ENCODE data around the gene RASGRF2.
A peak's percentile ranks its signal among the peaks of the same experiment; 100 is the strongest.

RASGRF2 gene

DNA sequence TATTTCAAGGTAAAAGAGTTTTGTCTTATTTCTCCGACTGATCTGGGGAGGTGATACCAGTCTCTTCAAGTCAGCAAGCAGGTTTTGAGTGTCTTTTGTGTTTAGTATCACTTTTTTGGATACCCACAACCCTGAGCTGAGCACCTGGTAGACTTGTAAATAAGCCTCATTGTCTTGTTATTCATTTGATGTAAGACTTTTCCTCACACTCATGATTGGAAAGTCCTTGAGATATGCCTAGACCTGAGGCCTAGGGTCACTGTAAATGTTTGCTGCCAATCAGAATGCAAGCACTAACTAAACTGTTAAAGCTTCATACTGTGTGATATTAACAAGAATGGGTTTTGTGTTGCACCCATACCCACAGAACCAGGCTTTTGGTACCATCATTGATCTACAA, 172.2 kb downstream of the RASGRF2 start:
- DNase-seq (ENCODE audit: low read depth in 2 of 2, low spot score in 1 of 2): no peak

DNA sequence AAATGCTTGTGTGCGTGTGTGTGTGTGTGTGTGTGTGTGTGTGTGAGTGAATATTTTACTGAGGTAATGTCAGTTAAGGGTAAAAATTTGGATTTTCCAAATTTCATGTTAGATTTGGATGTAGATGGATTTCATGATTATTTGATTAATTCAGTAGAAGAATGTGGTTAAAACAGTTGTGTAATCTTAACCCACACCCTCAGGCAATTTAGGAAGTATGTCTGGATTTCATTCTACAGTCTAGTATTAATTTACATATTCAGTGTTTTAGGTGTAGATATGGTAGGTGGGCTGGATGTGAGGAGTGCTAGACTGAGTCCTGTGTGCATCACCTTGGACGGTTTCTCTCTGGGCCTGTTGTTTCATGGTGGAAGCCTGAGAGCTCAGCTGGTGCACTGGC, 173.9 kb downstream of the RASGRF2 start:
- DNase-seq (ENCODE audit: low read depth in 2 of 2, low spot score in 1 of 2): no peak

DNA sequence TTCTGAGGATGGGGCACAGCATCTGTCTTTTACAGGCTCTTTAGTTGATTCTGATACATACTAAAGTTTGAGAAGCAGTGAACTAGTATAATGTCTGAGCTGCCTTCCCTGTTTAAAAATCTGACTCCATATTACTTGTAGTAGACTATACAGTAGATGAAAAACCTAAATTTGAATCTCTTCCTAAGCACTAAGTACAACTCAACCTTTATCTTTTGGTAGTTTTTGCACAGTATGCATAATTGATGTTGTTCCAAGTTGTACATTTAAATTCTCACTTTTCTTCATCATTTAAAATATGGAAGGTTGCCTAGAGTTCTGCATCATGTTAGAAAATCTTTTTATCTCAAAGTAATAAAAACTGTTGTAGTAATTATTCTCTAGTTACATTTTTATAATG, 174.4 kb downstream of the RASGRF2 start:
- no peak for DNase-seq (ENCODE audit: low read depth in 2 of 2, low spot score in 1 of 2)

DNA sequence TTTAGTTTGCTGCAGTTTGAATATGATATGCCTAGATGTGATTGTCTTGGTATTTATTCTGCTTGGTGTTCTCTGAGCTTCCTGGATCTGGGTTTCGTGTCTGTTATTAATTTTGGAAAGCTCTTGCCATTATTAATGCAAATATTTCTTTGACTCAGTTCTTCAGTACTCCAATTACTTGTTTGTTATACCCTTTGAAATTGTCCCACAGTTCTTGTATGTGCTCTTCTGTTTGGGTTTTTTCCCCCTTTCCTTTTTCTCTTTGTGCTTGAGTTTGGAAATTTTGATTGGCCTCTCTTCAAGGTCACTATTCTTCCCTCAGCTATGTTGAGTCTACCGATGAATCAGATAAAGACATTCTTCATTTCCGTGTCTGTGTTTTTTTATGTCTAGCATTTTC, 176.4 kb downstream of the RASGRF2 start:
- no peak for DNase-seq (ENCODE audit: low read depth in 2 of 2, low spot score in 1 of 2)

DNA sequence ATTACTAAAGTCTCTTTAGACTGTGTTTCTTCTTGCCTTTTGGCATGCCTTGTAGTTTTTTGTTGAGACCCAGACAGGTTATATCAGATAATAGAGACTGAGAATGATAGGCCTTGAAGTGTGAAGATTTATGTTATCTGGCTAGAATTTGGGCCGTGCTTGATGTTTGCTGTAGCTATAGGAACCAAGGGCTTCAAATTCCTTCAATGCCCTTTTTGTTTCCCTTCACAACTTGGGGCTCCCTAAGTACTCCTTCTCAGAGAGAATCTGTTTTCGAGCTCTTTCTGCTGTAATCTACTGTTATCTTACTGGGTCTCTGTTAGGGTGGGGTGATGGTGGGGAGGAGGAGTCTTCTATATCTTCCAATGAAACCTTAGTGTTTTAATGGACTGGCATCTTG, 177.7 kb downstream of the RASGRF2 start:
- no peak for DNase-seq (ENCODE audit: low read depth in 2 of 2, low spot score in 1 of 2)

DNA sequence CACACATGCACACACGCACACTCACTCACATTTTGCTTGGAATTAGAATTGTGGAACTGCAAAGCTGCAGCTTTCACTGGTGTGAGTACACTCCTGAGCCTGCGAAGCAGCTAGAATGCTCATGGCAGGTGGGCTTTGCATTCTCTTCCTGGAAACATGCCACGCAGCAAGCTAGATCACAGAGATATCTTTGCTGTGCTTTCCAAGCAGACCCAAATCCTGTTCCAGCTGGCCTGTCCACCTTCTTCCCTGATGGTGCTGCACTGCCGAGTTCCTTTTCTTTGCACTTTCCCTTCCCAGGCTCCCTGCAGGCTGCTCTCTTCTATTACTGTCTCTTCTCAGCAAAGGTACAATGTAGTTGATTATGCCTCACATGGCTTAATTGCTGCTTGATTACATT, 180.3 kb downstream of the RASGRF2 start:
- no peak for DNase-seq (ENCODE audit: low read depth in 2 of 2, low spot score in 1 of 2)

DNA sequence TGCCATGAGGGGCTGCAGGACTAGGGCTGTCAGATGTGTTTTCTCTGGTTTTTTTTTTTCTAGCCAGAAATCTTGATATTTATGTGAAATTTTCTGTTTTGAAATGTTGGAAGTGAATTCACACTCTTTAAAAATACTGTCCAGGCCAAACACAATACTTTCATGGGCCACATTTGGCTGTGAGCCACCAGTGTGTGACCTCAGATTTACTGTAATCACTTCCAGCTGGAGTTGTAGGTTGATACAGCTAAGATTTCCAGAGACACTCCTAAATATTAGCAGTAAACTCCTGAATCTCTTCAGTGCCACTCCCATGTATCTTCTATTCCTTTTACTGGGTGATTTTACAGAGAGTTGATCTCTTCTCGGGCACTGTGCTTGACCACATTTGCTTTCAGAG, 180.8 kb downstream of the RASGRF2 start:
- DNase-seq (ENCODE audit: low read depth in 2 of 2, low spot score in 1 of 2): no peak

DNA sequence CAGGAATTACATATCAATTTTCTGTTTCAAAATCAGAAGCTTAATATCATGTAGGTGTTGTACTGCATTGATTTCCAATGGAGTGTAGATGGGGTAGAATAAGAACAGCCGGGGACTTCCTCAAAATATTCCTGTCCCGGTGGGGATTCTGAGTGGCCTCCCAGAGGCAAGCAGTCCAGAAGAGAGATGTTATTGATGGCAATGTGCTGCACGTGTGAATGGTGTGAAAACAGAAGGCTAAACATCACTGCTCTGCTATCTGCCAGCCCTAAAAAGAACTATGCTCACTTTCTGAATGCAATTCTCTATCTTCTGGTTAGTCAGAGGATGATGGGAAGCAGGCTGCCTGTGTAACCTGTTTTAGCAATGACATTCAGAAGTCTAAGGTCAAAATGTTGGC, 181.9 kb downstream of the RASGRF2 start:
- no peak for DNase-seq (ENCODE audit: low read depth in 2 of 2, low spot score in 1 of 2)

DNA sequence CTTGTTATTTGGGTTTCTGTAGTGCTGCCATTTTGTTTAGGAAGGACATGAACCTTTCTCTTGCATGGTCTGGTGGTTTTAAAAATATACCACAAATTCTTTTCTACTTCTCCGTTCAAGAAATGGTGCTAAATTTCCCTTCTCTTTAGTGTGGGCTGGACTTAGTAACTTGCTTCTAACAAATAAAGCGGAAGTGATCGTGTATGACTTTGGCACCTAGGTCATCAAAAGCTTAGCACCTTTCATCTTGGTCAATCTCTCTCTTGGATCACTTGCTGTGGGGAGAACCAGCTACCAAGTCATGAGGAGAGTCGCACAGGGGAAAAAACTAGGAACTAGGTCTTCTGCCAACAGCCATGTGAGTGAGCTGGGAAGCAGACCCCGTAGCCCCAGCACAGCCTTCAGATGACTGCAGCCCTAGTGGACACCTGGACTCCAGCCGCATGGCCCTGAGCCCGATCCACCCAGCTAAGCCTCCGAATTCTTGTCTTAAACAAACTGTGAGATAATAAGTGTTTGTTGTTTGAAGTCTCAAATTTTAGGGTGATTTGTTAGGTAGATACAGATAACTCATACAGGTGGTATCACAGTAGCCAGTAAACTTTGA, 185.3 kb downstream of the RASGRF2 start:
- DNase-seq (ENCODE audit: low read depth in 2 of 2, low spot score in 1 of 2): no peak

DNA sequence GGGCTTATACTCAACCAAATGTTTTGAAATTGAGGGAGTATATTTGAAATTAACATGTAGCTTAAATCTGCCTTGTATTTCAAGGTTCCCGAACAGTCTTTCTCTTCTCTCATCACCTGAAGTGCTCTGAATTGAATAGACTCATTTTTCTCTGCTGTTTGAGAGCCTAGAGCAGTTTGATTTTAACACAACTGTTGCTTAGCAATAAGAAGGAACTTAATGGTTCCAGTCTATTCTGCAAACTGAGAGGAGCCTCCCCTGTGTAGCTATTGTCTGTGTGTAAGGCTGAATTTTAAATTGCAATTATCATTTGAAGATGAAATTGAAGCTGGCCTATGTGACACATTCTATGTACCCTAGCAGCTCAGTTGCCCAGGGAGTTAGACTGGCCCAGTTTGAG, 185.9 kb downstream of the RASGRF2 start:
- DNase-seq (ENCODE audit: low read depth in 2 of 2, low spot score in 1 of 2): no peak

DNA sequence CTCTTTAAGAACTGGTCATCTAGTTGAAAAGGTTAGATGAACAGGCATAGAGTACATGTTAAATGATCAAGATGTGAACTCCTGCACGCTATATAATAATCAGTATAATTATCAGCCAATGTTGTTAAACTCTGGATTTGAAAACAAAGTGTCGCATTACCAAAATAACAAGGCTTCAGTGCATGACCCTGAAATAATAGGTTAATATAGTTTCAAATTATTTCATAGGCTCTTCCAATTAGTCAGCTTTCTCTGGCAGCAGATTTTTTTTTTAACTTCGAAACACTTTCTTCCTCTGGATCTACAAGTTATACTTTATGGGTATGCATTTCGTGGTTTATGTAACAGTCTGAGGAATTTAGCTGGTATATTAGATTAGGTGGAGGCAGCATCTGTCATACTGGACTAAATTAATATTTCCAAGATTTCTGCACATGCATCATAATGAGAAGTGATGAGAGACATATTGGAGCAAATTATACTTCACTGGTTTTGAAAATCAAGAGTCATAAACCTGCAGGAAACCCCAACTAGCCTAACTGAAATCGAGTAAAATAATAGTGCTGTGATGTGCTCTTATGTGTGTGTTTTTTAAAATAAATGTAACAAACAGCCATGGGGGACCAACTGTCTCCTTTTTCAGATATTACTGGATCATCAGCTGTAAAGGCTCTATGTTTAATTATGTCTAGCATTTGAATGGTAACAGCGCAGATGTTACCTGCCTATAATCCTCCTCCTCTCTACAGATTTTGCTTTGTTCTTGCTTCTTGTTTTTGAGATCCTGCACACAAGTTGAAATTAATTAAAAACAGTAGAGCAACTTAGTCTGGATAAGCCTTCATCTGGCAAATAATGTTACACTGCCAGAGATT, 187.1 kb downstream of the RASGRF2 start:
- no peak for DNase-seq (ENCODE audit: low read depth in 2 of 2, low spot score in 1 of 2)

DNA sequence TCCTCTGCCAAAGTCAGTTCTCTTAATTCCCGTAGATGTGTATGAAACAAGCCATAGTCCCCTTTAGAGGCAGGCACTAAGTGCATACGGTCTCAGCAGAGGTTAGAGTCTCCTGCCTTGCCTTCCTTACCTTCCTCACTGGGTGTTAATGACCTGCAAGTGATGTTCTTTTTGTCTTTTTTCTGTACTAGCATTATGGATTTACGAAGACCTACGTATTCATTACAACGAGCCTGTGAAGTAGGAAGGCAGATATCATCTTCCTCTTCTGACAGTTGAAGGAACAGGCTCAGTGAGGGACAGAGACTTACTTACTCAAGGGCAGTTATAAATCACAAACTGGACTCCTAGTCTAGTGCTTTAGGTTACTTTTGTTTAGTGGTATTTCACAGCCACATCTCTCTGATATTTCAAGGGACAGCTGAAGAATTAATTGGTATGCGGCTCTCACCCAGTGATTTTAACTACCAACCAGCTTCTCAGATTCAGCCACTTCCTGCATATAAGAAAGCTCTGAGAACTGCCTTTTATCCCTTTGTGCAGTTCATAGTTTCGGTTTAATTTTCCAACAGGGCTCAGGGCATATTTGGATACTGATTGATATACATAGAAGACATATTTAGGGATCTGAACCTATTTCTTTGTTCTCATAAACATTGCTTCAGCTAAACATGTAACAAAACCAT, 187.9 kb downstream of the RASGRF2 start:
- no peak for DNase-seq (ENCODE audit: low read depth in 2 of 2, low spot score in 1 of 2)

DNA sequence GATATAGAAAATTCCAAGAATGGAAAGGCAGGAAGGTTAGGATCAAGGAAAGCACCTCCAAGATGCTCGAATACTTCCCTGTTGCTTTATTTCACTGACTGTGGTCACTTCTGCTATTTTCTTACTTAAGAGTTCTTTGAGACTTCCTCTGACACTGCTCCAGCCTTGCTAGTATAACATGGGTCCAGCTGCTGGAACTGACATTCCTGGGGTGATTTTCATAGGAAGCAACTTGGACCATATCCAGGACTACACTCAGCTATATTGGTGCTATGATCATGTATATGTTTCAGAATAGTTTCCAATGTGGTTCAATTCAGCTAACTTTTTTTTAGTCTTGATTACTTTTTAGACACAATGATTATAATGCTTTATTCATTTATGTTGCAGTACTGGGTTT, 191.4 kb downstream of the RASGRF2 start:
- DNase-seq (ENCODE audit: low read depth in 2 of 2, low spot score in 1 of 2): no peak

DNA sequence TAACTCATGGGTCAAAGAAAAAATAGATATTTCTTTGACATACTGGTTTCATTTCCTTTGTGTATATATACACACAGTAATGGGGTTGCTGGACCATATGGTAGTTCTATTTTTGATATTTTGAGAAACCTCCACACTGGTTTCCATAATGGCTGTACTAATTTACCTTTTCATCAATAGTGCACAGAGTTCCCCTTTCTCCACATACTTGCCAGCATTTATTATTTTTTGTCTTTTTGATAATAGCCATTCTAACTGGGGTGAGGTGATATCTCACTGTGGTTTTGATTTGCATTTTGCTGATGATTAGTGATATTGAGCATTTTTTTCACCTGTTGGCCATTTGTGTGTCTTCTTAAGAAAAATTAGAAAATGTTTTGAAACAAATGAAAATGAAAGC, 194.6 kb downstream of the RASGRF2 start:
- DNase-seq (ENCODE audit: low read depth in 2 of 2, low spot score in 1 of 2): no peak

DNA sequence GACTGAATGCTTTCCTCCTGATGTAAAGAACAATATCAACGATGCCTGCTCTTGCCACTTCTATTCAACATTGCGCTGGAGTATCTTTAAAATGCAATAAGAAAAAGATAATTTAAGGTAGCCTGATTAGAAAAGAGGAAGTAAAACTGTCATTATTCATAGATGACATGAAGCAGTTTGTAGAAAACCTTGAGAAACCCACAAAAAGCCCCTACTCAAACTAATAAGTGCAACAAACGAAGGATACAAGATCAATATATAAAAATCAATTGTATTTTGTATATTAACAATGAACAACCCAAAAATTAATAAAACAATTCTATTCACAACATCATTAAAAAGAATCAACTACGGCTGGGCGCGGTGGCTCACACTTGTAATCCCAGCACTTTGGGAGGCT, 196.6 kb downstream of the RASGRF2 start:
- no peak for DNase-seq (ENCODE audit: low read depth in 2 of 2, low spot score in 1 of 2)

DNA sequence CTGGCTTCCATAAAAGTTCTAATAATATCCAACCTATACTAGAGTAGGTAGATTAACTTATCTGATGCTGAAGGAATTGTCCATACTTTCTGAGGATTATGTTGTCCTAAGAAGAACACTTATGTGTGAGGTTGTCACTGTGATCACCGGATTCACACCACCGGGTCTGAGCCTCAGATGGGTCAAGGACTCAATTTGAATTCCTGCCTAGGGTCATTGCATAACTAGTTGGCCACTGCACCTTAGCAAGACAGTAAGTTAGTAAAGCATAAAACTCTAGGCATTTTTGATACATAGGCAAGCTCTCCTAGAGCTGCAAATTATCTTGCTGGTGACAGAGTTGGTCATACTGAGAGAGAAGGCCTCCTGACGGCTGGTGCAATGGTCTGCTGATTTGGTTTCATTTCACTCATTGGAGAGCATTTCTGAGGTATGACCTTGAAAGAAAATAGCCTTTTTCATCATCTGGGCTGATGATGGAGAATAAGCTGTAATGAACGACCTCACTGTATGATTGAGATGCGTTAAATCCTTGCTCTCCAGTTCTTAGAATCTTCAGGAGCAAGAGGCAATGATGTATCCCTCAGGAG, 200.9 kb downstream of the RASGRF2 start:
- no peak for DNase-seq (ENCODE audit: low read depth in 2 of 2, low spot score in 1 of 2)

DNA sequence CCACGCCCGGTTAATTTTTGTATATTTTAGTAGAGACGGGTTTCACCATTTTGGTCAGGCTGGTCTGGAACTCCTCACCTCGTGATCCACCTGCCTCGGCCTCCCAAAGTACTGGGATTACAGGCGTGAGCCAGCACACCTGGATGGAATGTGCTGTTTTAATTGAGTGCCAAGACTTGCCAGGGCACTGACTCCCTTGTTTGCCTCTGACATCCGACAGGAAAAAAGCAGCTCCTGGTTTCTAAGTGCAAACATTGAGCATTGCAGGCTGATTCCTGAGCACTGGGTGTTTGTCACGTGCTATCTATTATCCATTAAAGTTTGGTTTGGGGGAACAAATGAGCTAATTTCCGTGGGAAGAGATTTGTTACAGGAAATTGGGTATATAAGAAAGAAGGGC, 202.3 kb downstream of the RASGRF2 start:
- DNase-seq (ENCODE audit: low read depth in 2 of 2, low spot score in 1 of 2): no peak

DNA sequence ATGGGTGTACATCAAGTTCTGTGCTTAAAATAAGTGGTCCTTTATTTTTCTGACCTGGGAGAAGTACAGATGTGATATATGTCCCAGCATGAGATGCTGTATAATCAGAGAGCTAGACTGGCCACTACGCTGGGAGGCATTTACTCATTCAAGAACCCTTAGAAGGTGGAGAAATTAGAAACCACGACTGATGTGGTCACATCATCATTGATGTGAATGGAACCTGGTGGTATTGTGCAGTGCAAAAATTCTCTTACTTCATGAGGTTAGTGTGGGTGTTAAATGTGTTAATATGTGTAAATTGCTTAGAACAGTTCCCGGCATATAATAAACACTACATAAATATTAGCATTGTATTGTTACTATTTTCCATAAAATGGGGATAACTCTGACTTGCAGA, 203.5 kb downstream of the RASGRF2 start:
- no peak for DNase-seq (ENCODE audit: low read depth in 2 of 2, low spot score in 1 of 2)

DNA sequence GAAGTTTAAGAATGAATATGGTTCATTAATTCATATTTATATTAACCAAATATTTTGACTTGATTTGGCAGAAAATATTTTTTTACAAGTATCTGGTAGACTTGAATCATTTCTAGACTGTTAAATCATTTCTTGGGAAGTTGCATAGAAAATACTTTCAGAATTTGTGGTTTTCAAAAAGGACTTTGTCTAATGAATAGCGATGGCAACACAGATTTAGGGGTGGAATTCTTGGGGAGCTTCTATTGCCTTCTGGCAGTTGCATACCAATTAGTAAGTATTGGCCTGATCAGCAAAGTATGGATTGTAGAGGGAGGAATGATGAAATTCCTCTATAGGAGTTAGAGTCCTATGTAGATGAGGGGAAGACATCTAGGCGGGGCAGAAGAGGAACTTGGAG, 204.3 kb downstream of the RASGRF2 start:
- no peak for DNase-seq (ENCODE audit: low read depth in 2 of 2, low spot score in 1 of 2)

DNA sequence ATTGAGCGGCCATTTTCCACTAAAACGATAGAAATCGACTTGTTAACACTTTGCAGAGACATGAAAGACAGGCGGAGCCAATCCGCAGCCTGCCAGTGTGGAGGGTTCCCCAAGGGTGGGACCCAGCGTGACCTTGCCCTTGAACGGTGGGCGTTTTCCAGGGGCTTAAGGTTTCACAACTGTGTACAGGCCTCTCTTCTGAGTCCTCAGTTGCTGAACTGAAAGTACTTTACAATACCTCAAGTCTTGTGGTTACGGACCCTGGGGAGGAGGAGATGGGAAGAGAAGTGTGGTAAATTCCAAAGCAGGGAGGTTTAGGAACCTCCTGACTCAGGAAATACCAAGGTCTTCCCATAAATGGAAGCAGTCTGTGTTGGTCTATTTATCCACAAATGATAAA, 204.8 kb downstream of the RASGRF2 start:
- no peak for DNase-seq (ENCODE audit: low read depth in 2 of 2, low spot score in 1 of 2)

DNA sequence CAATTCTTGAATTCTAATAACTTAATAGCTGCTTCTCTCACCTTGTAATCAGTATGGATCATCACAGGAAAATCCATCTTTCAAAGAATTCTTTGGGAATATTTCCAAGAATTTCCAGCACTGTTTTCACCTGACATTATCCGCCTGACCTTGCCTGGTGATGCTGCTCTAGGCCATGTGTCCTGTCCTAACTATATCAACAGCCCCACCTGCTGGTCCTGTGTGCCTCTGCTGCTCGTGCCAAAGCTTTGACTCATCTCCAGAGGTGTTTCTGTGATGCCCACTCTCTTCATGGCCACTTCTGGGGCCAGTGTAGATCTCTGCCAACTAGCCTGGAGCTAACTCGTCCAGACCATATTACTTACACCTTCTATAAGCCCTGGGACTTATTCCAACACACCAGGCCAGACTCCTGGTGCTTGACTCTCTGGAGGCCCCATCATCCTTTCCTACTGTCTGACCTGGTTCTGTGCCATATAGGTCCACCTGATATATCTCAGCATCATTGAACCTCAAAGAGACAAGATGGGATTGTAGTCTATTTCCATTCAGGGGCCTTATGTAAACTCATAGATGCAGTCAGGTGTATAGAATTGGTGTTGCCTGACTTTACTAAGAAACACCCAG, 205.4 kb downstream of the RASGRF2 start:
- peak in 1 of 2 donors; percentile 25 for DNase-seq (ENCODE audit: low read depth in 2 of 2, low spot score in 1 of 2)

DNA sequence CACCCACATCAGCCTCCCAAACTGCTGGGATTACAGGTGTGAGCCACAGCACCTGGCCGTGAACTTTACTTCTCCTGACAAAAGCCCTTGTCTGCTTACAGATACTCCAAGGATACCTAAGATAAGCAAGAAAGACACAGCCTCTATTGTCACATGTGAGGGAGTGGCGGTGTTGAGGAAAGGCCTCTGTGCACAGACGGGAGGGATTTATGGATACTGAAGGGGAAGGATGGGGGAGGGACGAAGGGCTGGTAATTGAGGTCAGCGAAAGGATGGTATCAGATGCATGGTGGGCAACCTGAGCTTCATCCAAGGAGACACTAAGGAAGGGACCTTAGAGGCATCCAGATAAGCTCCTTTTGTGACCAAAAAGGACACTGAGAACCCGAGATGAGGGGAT, 206.3 kb downstream of the RASGRF2 start:
- DNase-seq (ENCODE audit: low read depth in 2 of 2, low spot score in 1 of 2): no peak
